ENCODE measurements around the gene CAPN10.

DNA sequence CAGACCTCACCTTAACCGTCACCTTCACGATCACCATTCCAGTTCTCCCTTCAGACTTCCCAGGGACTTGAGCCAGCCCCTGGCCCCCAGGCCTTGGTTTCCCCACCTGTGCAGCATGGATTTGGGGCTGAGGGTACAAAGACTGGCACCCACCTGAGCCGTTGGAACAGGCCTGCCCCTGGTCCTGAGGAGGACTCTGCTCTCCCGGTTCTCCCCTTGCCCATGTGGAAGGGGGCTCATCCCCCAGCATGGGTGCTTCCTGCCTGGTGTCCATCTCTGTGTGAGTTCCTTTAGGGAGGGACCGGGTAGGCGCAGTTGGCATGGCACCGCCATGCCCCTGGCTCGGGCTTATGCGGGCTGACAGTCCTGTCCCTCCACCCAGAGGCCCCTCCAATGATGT is 27.9 kb downstream of the CAPN10 start:
- TF ChIP-seq GATA2 (IDR thresholded peaks at IDR 0.05; ENCODE audit: low read depth, low read length) (no peak), GATA3 (IDR thresholded peaks at IDR 0.05; ENCODE audit: low read depth, low read length) (no peak)

All from SH-SY5Y (cell line).